Measurements from ENCODE around the gene NPAS3.

NPAS3 gene

DNA sequence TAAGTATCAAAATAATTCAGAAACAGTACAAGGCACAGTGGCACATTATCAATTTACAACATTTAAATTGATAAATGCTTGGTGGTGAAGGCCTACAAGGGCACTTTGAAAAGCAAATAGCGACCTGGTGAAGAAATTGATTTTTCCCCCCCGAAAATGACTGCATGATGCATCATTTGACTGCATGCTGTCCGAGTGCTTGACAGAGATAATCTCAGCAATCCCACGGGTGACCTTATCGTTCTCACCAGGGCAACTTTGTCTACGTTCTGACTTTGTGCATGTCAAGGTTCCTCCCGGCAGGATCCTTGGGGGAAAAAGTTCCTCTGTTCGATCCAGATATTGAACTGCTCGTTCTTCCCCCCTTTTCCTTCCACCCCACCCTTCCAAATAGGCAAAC is 627.4 kb downstream of the NPAS3 start:
- H3K4me3 ChIP-seq (ENCODE audit: low read depth, low read length), result no peak overlapping the region
- in situ Hi-C loops (cut with HindIII; ENCODE audit: low sequenced_read_pairs), result loop anchor here (10.0 kb wide), 1 partner anchor 741 kb away; no protein-coding TSS in a partner anchor
- TF ChIP-seq, protein P1, sequence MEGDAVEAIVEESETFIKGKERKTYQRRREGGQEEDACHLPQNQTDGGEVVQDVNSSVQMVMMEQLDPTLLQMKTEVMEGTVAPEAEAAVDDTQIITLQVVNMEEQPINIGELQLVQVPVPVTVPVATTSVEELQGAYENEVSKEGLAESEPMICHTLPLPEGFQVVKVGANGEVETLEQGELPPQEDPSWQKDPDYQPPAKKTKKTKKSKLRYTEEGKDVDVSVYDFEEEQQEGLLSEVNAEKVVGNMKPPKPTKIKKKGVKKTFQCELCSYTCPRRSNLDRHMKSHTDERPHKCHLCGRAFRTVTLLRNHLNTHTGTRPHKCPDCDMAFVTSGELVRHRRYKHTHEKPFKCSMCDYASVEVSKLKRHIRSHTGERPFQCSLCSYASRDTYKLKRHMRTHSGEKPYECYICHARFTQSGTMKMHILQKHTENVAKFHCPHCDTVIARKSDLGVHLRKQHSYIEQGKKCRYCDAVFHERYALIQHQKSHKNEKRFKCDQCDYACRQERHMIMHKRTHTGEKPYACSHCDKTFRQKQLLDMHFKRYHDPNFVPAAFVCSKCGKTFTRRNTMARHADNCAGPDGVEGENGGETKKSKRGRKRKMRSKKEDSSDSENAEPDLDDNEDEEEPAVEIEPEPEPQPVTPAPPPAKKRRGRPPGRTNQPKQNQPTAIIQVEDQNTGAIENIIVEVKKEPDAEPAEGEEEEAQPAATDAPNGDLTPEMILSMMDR (IDR thresholded peaks at IDR 0.05; ENCODE audit: low read depth, low read length, missing control alignments), result no peak
- DNase-seq (ENCODE audit: low read depth), result no peak

DNA sequence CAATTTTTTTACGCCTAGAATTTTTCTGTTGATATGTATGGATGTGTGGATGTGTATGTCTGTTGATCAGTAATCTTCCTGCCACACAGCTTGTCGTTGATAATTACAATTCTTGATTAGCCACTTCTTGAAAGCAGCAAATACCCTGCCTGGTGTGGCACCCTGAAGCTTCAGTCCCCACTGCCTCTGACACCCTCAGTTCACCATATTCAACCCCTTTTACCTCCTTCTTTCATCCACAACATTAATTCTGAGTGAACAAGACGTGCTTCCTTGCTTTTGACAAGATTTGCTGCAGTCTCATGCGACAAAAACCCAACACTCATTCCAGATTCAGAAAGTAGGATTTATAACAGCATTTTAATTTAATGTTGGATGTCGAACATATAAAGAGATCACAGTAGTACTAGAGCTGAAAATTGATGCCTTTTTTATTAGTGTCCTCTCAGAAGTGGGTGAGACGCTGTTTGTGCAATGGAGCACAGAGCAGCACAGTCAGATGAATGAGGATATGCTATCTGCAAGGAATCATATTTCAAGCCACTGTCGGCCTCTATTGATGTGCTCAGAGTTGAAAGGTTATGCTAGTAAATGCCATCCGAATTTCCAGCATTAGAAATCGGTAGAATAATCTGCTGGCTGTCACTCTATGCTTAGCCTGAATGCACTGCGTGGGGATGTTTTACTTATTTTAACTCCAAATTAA is 628.5 kb downstream of the NPAS3 start:
- no peak for DNase-seq (ENCODE audit: low read depth)
- TF ChIP-seq, protein P1 (IDR thresholded peaks at IDR 0.05; ENCODE audit: low read depth, low read length, missing control alignments), result no peak
- in situ Hi-C loops (cut with HindIII; ENCODE audit: low sequenced_read_pairs), result loop anchor here (10.0 kb wide), 1 partner anchor 742 kb away; no protein-coding TSS in a partner anchor
- no peak overlapping the region for H3K4me3 ChIP-seq (ENCODE audit: low read depth, low read length)

DNA sequence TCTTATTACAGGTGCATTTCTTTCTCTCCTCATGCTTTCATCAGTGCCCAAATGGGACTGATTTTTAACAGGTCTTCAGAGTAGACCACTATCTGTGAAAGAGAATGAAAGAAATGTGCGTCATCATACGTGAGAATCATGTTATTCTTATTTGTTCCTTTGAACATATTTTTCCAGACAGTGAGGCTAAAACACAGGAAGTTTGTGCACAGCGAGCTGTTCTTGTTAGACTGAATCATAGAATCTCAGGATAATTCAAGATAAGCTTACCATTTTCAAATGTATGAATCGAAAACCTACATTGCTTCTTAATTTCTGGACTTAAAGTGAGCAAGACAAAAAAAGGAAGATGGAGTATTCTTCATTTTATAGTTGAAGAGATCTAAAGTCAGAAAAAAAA is 629.1 kb downstream of the NPAS3 start:
- TF ChIP-seq, protein P1 (IDR thresholded peaks at IDR 0.05; ENCODE audit: low read depth, low read length, missing control alignments), result no peak
- no peak for DNase-seq (ENCODE audit: low read depth)
- in situ Hi-C loops (cut with HindIII; ENCODE audit: low sequenced_read_pairs), result loop anchor here (10.0 kb wide), 1 partner anchor 743 kb away; no protein-coding TSS in a partner anchor
- H3K4me3 ChIP-seq (ENCODE audit: low read depth, low read length), result no peak overlapping the region

DNA sequence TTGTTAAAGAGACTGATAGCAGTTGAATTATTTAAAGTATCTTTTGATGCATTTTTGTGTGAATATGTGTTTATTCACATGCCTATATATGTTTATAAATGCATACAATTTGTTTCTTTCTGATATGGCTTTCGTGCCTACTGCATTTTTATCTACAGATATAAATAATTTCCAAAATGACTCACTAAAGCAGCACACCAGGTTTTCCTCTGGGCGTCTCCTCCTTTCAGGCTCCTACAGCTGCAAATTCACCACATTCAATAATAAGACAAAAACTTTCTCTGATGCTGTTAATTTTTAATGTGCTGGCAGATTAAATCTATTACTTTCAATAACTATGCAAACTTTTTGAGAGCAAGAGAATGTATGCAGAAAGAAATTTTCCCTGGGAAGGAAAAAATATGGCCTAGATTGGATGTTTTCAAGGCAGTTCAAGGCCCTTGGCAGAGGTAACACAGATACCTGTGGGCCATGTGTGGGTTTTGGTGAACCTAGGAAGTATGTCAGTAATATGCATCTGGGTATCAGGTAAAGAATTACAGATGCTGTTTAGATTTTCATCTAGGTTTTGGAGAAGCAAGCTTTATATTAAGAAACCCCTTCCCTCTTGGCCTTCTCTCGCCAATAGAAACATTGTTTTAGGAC is 630.4 kb downstream of the NPAS3 start:
- in situ Hi-C loops (cut with HindIII; ENCODE audit: low sequenced_read_pairs), result loop anchor here (10.0 kb wide), 1 partner anchor 744 kb away; no protein-coding TSS in a partner anchor
- DNase-seq (ENCODE audit: low read depth), result no peak
- TF ChIP-seq, protein P1 (IDR thresholded peaks at IDR 0.05; ENCODE audit: low read depth, low read length, missing control alignments), result no peak
- H3K4me3 ChIP-seq (ENCODE audit: low read depth, low read length), result no peak overlapping the region

DNA sequence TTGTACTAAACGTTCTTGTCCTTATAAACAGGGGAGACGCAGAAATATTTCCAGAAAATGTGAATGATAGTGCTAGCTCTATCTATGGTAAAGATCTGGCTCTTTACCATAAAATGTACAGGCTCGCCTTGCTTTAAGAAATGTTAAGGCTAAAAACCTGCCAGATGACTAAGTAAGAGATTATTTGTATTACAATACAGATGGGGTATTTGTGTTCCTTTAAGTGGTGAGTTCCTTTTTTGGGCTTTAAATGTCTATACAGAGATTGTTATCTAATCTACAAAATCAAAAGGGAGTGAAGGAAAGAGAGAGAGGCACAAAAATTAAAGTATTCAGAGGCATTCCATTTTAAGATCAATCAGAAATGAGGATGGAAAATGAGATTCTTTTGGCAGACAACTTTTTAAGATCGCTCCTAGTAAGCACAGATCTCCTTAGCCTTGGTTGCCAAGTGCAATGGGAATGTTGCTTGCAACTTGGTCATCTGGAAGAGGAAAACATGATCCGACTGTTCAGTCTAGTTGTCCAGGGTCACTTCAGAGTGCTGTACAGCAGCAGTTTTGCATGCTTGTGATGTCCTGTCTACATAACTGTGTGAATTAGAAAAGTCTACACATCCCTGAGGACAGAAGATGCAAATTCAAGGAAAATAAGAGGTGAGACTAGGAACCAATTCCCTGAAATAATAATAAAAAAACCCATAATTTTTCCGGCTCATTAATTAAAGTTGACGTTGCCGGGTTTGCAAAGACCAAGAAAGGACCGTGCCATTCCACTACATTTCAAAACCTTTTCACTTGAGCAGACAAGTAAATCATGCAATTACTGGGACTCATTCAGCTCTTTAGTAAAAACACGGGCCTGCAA is 631.4 kb downstream of the NPAS3 start:
- in situ Hi-C loops (cut with HindIII; ENCODE audit: low sequenced_read_pairs), result loop anchor here (10.0 kb wide), 1 partner anchor 745 kb away; no protein-coding TSS in a partner anchor
- no peak for DNase-seq (ENCODE audit: low read depth)
- H3K4me3 ChIP-seq (ENCODE audit: low read depth, low read length), result no peak overlapping the region
- TF ChIP-seq, protein P1 (IDR thresholded peaks at IDR 0.05; ENCODE audit: low read depth, low read length, missing control alignments), result no peak

DNA sequence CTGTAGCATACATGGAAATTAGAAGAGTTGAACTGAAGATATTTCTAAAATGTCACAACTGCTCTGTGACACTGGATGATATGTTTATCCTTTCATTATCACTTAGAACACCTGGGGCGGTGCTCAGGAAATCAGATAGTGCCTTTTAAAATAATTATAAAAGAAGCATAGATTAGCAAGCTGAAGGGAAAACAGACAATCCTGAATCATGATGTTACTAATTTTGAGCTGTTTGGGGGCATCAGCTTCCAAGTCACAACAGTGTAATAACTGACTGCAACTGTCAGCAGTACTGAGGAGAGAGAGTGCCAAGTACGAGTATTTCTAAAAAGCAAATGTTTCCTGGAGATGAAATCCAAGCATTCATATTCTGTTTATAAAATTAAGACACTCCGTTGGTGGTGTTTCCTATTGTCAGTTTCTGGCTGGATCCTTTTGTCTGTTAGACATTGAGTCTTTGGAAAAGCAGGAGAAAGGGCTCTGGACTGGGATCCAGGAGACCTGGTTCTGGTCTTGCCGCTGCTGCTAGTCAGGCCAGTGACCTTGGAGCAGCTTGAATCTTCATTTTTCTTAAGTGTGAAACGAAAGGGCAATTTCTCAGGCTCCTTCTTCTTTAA is 632.1 kb downstream of the NPAS3 start:
- TF ChIP-seq, protein P1 (IDR thresholded peaks at IDR 0.05; ENCODE audit: low read depth, low read length, missing control alignments), result no peak
- no peak for DNase-seq (ENCODE audit: low read depth)
- in situ Hi-C loops (cut with HindIII; ENCODE audit: low sequenced_read_pairs), result no loop called here
- H3K4me3 ChIP-seq (ENCODE audit: low read depth, low read length), result no peak overlapping the region

All from astrocyte of the cerebellum (primary cell).